K562 (cell line): ENCODE measurements around the gene NUDT21. TPM values are rescaled to one million over a fixed set of nuclear protein-coding genes. Genes with fewer than 3 reads are reported as not detected.

Experiments
- BRD4 ChIP-seq: fragments of 200-600 bp; sonication (generic); IDR thresholded peaks from 2 replicates; pipeline ENCODE4 v1.6.1; 2017; ENCODE audit warnings: inconsistent platforms
- CBX3 ChIP-seq, 2 experiments: IDR thresholded peaks; 1 replicate in 1 of 2; 2 replicates in 1 of 2; pipeline ENCODE4 v1.6.1; 2012; ENCODE audit warnings: inconsistent platforms in 2 of 2, low read length in 2 of 2, borderline replicate concordance in 1 of 2, control low read depth in 1 of 2
- CBX5 ChIP-seq: IDR thresholded peaks from 2 replicates; pipeline ENCODE4 v1.6.1; 2014; ENCODE audit warnings: low read depth, borderline replicate concordance
- CREB1 ChIP-seq, 2 experiments: sonication (generic) in 1 of 2; formaldehyde crosslinking in 1 of 2; IDR thresholded peaks; 2 replicates each; pipeline versions ENCODE4 v1.6.1 to v1.8.0; 2012 to 2022; ENCODE audit warnings: inconsistent platforms in 1 of 2, mild to moderate bottlenecking in 1 of 2, missing genetic modification reagents in 1 of 2, moderate library complexity in 1 of 2
- CTBP1 ChIP-seq: fragments of 450-650 bp; IDR thresholded peaks from 2 replicates; pipeline ENCODE4 v1.6.1; 2016; ENCODE audit warnings: borderline replicate concordance
- DPF2 ChIP-seq: fragments of 450-650 bp; IDR thresholded peaks from 2 replicates; pipeline ENCODE4 v1.6.1; 2016
- E4F1 ChIP-seq: fragments of 250-450 bp; sonication (Bioruptor Pico); IDR thresholded peaks from 2 replicates; pipeline ENCODE4 v1.5.0; 2021; ENCODE audit warnings: mild to moderate bottlenecking, borderline replicate concordance
- FOSL1 ChIP-seq: fragments of 200-800 bp; sonication (Bioruptor generic); conservative IDR thresholded peaks from 2 replicates; pipeline ENCODE4 v1.6.1; 2016; ENCODE audit warnings: missing genetic modification characterization, missing compliant biosample characterization
- FOXJ2 ChIP-seq: fragments of 200-800 bp; sonication (Bioruptor generic); IDR thresholded peaks from 2 replicates; pipeline ENCODE4 v1.6.1; 2016; ENCODE audit warnings: missing genetic modification characterization, missing compliant biosample characterization
- GATAD2A ChIP-seq: fragments of 450-650 bp; IDR thresholded peaks from 2 replicates; pipeline ENCODE4 v1.6.1; 2017
- HMBOX1 ChIP-seq: sonication (generic); IDR thresholded peaks from 2 replicates; pipeline ENCODE4 v1.6.1; 2016
- L3MBTL2 ChIP-seq: fragments of 450-650 bp; IDR thresholded peaks from 2 replicates; pipeline ENCODE4 v1.6.1; 2016; ENCODE audit warnings: mild to moderate bottlenecking, moderate library complexity
- MCM7 ChIP-seq, 2 experiments: fragments of 450-650 bp; IDR thresholded peaks; 2 replicates each; pipeline ENCODE4 v1.6.1; 2016 to 2018
- MYNN ChIP-seq, 2 experiments: sonication (generic); formaldehyde crosslinking in 1 of 2; IDR thresholded peaks; 2 replicates each; pipeline versions ENCODE4 v1.5.0 to v1.6.1; 2016 to 2020; ENCODE audit warnings: antibody characterized with exemption in 1 of 2, missing genetic modification reagents in 1 of 2
- PTBP1 ChIP-seq: fragments of 200-400 bp; formaldehyde crosslinking; IDR thresholded peaks from 2 replicates; pipeline ENCODE4 v1.6.1; 2017; ENCODE audit warnings: low read depth, low read length
- RBBP5 ChIP-seq: fragments of 200-600 bp; sonication (generic); IDR thresholded peaks from 2 replicates; pipeline ENCODE4 v1.6.1; 2012; ENCODE audit warnings: borderline replicate concordance, mild to moderate bottlenecking, low read length, control low read depth, inconsistent platforms; ENCODE audit not compliant: insufficient read depth, poor library complexity, severe bottlenecking
- SIN3A ChIP-seq, 2 experiments: fragments of 150-350 bp in 1 of 2; IDR thresholded peaks; 2 replicates each; pipeline ENCODE4 v1.6.1; 2011 to 2016; ENCODE audit warnings: borderline replicate concordance in 2 of 2, low read depth in 2 of 2, low read length in 2 of 2, mild to moderate bottlenecking in 2 of 2, moderate library complexity in 2 of 2; ENCODE audit not compliant: control insufficient read depth in 1 of 2
- SMARCE1 ChIP-seq: fragments of 450-650 bp; IDR thresholded peaks from 2 replicates; pipeline ENCODE4 v1.7.1; 2016; ENCODE audit warnings: mild to moderate bottlenecking
- STAT5B ChIP-seq: fragments of 250-450 bp; sonication (Bioruptor Pico); IDR thresholded peaks from 2 replicates; pipeline ENCODE4 v1.8.0; 2021; ENCODE audit warnings: mild to moderate bottlenecking, inconsistent platforms
- USF2 ChIP-seq: sonication (generic); formaldehyde crosslinking; IDR thresholded peaks from 2 replicates; pipeline ENCODE4 v1.5.0; 2020; ENCODE audit warnings: missing genetic modification reagents
- ZBTB1 ChIP-seq: sonication (generic); formaldehyde crosslinking; IDR thresholded peaks from 2 replicates; pipeline ENCODE4 v1.8.1; 2023; ENCODE audit warnings: missing genetic modification reagents, low read depth, mild to moderate bottlenecking, borderline replicate concordance
- ZNF23 ChIP-seq: fragments of 250-450 bp; sonication (Bioruptor Pico); IDR thresholded peaks from 2 replicates; pipeline ENCODE4 v1.4.0; 2020; ENCODE audit warnings: mild to moderate bottlenecking
- ZNF316 ChIP-seq: fragments of 450-650 bp; IDR thresholded peaks from 2 replicates; pipeline ENCODE4 v1.6.1; 2016
- ZSCAN29 ChIP-seq: fragments of 450-650 bp; IDR thresholded peaks from 2 replicates; pipeline ENCODE4 v1.6.1; 2017
- polyA plus RNA-seq, 8 experiments: library from polyadenylated mRNA; depleted of rRNA in 4 of 8; stranded (reverse) in 5 of 8; unstranded in 3 of 8; fragments of >200 nt; fragmentation: Nextera tagmentation in 2 of 8; fragmentation: Illumina TruSeq in 1 of 8; extraction: Ambion mirVana in 2 of 8; extraction: Trizol in 1 of 8; gene quantifications; 2 replicates each; pipeline versions ENCODE4 v1.2.1 to v1.2.3, GENCODE V29; 2011 to 2014; ENCODE audit warnings: inconsistent platforms in 1 of 8, missing spikeins in 1 of 8
- total RNA-seq, 7 experiments: library from RNA; depleted of rRNA in 6 of 7; stranded (reverse); fragments of >200 nt in 6 of 7; fragmentation: Illumina TruSeq in 2 of 7; extraction: Trizol in 2 of 7; gene quantifications; 2 replicates each; pipeline versions ENCODE4 v1.2.1 to v1.2.3, GENCODE V29; 2011 to 2021; ENCODE audit warnings: low replicate concordance in 1 of 7
- TF ChIP-seq, protein P1 (sequence below): sonication (generic); formaldehyde crosslinking; IDR thresholded peaks from 2 replicates; pipeline ENCODE4 v1.8.0; 2022; ENCODE audit warnings: mild to moderate bottlenecking, missing genetic modification reagents

NUDT21 gene
- total and polyA plus RNA-seq, 9 of the 15 experiments (the other 6 are each of a cell fraction or from before 2014, with no cell fraction given): 62.4 to 218 (median 121) TPM

DNA sequence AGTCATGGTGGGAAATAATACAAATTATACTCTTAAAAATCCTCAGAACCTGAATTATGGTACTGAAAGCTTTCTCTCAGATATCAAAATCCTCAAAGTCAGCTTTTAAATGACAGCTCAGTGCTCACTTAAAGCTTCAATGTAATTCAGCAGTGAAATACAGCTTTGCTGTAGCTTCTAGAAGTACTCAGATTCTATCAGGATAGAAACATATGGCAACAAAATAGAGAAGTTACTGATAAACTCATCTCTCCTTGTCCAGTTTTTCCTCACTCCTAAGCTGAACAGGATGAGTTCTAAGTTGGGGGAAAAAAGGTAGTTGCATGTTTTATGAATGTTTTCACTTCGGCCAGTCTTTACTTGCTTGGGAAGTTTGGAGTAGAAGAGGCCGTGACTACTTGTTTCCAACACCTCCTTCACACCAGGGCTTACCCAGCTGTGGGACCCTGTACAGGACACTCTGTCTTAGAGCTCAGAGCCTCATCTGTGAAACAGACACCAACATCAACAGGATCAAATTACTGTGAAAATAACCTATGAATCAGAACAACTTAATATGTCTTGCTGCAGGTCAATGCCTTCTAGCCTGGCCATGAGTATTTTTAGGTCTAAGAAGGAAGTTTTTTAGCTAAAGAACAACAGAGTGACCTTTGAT, 30.5 kb upstream of the NUDT21 start (continued):
- TF ChIP-seq FOXJ2 (tag) (no peak), ZNF316 (no peak; the same call in 1 of the 2 replicates), DPF2 (peak; percentile 42; the same call in 1 of the 2 replicates), PTBP1 (no peak), HMBOX1 (peak; percentile 20; the same call in 1 of the 2 replicates), CTBP1 (peak; percentile 39; the same call in 1 of the 2 replicates), CBX5 (no peak), STAT5B (no peak), CREB1 (IDR thresholded peaks at IDR 0.05) (no peak), CREB1 (CRISPR knock-in tag; IDR thresholded peaks at IDR 0.05) (no peak), MCM7 (IDR thresholded peaks at IDR 0.05) (no peak), FOSL1 (tag) (0 out of 2 replicates have a peak, but pooled peaks have one; percentile 27), L3MBTL2 (peak; percentile 23; the same call in 1 of the 2 replicates), E4F1 (CRISPR knock-in tag) (no peak), USF2 (no peak), ZNF23 (CRISPR knock-in tag) (no peak), ZSCAN29 (no peak), SIN3A (IDR thresholded peaks at IDR 0.05; ENCODE audit: borderline replicate concordance in 2 of 2, control insufficient read depth in 1 of 2, low read depth in 2 of 2, low read length in 2 of 2) (no peak), CBX3 (IDR thresholded peaks at IDR 0.05; ENCODE audit: borderline replicate concordance in 1 of 2, low read length in 2 of 2) (no peak), SMARCE1 (no peak; the same call in 1 of the 2 replicates), MYNN (IDR thresholded peaks at IDR 0.05) (no peak), MYNN (CRISPR knock-in tag; IDR thresholded peaks at IDR 0.05) (no peak), RBBP5 (peak; percentile 58), BRD4 (no peak), GATAD2A (no peak), ZBTB1 (no peak)
- TF ChIP-seq, protein P1, sequence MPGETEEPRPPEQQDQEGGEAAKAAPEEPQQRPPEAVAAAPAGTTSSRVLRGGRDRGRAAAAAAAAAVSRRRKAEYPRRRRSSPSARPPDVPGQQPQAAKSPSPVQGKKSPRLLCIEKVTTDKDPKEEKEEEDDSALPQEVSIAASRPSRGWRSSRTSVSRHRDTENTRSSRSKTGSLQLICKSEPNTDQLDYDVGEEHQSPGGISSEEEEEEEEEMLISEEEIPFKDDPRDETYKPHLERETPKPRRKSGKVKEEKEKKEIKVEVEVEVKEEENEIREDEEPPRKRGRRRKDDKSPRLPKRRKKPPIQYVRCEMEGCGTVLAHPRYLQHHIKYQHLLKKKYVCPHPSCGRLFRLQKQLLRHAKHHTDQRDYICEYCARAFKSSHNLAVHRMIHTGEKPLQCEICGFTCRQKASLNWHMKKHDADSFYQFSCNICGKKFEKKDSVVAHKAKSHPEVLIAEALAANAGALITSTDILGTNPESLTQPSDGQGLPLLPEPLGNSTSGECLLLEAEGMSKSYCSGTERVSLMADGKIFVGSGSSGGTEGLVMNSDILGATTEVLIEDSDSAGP (CRISPR knock-in tag): no peak
